Gastroesophageal sphincter (tissue), 3 donors: ENCODE measurements around the gene CNKSR1.

Source experiments
- EP300 ChIP-seq: sonication (generic); formaldehyde crosslinking; IDR thresholded peaks from one replicate; pipeline ENCODE4 v1.6.1; 2017; ENCODE audit warnings: antibody characterized with exemption, mild to moderate bottlenecking
- POLR2A ChIP-seq, 2 donors: fragments of 450-650 bp; IDR thresholded peaks; one replicate each; pipeline ENCODE4 v1.6.1; 2017; ENCODE audit warnings: antibody characterized with exemption in 2 of 2, mild to moderate bottlenecking in 2 of 2, moderate library complexity in 1 of 2
- POLR2AphosphoS5 ChIP-seq: sonication (generic); formaldehyde crosslinking; IDR thresholded peaks from one replicate; pipeline ENCODE4 v1.6.1; 2017; ENCODE audit warnings: antibody characterized with exemption
- TF ChIP-seq, protein P1 (sequence below), 4 experiments: fragments of 200-600 bp in 2 of 4; fragments of 450-650 bp in 2 of 4; sonication (generic) in 1 of 4; IDR thresholded peaks; one replicate each; pipeline ENCODE4 v1.5.1; 2017 to 2019; ENCODE audit warnings: antibody characterized with exemption in 4 of 4, mild to moderate bottlenecking in 2 of 4, moderate library complexity in 2 of 4

DNA sequence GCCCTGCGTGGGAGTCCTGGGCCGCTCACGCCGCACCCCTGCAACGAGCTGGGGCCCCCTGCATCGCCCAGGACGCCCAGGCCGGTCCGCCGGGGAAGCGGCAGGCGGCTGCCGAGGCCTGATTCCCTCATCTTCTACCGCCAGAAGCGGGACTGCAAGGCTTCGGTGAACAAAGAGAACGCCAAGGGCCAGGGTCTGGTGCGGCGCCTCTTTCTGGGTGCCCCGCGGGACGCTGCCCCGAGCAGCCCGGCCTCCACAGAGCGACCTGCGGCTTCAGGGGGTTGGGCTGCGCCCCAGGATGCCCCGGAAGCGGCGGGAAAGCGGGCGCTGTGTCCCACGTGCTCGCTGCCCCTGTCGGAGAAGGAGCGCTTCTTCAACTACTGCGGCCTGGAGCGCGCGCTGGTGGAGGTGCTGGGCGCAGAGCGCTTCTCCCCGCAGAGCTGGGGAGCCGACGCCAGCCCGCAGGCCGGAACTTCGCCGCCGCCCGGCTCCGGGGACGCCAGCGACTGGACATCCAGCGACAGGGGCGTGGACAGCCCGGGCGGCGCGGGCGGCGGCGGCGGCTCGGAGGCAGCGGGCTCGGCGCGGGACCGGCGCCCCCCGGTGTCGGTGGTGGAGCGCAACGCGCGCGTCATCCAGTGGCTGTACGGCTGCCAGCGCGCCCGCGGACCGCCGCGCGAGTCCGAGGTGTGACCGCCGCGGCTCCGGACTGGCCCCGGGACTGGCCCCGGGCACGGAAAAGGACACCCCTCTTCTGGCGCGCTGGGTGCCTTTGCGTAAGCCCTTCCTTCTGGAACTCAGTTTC is 15.7 kb upstream of the CNKSR1 start:
- TF ChIP-seq POLR2AphosphoS5 (no peak), POLR2A (IDR thresholded peaks at IDR 0.05) (no peak), EP300 (no peak)
- TF ChIP-seq, protein P1, sequence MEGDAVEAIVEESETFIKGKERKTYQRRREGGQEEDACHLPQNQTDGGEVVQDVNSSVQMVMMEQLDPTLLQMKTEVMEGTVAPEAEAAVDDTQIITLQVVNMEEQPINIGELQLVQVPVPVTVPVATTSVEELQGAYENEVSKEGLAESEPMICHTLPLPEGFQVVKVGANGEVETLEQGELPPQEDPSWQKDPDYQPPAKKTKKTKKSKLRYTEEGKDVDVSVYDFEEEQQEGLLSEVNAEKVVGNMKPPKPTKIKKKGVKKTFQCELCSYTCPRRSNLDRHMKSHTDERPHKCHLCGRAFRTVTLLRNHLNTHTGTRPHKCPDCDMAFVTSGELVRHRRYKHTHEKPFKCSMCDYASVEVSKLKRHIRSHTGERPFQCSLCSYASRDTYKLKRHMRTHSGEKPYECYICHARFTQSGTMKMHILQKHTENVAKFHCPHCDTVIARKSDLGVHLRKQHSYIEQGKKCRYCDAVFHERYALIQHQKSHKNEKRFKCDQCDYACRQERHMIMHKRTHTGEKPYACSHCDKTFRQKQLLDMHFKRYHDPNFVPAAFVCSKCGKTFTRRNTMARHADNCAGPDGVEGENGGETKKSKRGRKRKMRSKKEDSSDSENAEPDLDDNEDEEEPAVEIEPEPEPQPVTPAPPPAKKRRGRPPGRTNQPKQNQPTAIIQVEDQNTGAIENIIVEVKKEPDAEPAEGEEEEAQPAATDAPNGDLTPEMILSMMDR (IDR thresholded peaks at IDR 0.05), result peak in 2 of 4 experiments; percentile 31 to 40
